ENCODE results near the gene NUP62CL.

DNA sequence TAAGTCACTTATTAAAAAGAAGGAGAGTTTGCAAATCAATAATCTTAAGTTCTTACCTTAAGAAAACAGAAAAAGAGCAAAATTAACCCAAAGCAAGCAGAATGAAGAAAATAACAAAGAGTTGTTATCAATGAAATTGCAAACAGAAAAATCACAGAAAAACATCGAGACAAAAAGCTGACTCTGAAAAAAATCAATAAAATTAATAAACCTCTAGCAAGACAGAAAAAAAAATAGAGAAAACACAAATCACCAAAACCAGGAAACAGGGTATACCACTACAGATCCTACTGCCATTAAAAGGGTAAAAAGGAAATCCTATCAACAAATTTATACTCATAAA, 70.3 kb downstream of the NUP62CL start:
- TF ChIP-seq, protein P1, sequence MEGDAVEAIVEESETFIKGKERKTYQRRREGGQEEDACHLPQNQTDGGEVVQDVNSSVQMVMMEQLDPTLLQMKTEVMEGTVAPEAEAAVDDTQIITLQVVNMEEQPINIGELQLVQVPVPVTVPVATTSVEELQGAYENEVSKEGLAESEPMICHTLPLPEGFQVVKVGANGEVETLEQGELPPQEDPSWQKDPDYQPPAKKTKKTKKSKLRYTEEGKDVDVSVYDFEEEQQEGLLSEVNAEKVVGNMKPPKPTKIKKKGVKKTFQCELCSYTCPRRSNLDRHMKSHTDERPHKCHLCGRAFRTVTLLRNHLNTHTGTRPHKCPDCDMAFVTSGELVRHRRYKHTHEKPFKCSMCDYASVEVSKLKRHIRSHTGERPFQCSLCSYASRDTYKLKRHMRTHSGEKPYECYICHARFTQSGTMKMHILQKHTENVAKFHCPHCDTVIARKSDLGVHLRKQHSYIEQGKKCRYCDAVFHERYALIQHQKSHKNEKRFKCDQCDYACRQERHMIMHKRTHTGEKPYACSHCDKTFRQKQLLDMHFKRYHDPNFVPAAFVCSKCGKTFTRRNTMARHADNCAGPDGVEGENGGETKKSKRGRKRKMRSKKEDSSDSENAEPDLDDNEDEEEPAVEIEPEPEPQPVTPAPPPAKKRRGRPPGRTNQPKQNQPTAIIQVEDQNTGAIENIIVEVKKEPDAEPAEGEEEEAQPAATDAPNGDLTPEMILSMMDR (IDR thresholded peaks at IDR 0.05): no peak
- TF ChIP-seq POLR2AphosphoS5 (IDR thresholded peaks at IDR 0.05; ENCODE audit: insufficient read depth in 1 of 2, low read depth in 1 of 2) (no peak), POLR2A (IDR thresholded peaks at IDR 0.05) (no peak)
